GM19468 (cell line): Measurements from ENCODE around the gene TASP1.

Experiments used
- ATAC-seq: cut with Tn5 transposase; IDR thresholded peaks from one replicate; pipeline ENCODE4 v1.9.1; 2021; ENCODE audit warnings: mild to moderate bottlenecking, moderate library complexity, moderate number of reproducible peaks; ENCODE audit not compliant: unreplicated experiment; ENCODE audit errors: extremely low read depth

TASP1 gene

GRCh38 chr20:13455713-13456112 is 183.0 kb downstream of the TASP1 start:
- ATAC-seq, result no peak

- no peak for ATAC-seq
Observed at GRCh38 chr20:13453367-13453766, 185.4 kb downstream of the TASP1 start.

- ATAC-seq, result no peak
Observed at GRCh38 chr20:13452470-13453124, 186.1 kb downstream of the TASP1 start.

- ATAC-seq, result no peak
Observed at GRCh38 chr20:13449868-13450434, 188.8 kb downstream of the TASP1 start.

DNA sequence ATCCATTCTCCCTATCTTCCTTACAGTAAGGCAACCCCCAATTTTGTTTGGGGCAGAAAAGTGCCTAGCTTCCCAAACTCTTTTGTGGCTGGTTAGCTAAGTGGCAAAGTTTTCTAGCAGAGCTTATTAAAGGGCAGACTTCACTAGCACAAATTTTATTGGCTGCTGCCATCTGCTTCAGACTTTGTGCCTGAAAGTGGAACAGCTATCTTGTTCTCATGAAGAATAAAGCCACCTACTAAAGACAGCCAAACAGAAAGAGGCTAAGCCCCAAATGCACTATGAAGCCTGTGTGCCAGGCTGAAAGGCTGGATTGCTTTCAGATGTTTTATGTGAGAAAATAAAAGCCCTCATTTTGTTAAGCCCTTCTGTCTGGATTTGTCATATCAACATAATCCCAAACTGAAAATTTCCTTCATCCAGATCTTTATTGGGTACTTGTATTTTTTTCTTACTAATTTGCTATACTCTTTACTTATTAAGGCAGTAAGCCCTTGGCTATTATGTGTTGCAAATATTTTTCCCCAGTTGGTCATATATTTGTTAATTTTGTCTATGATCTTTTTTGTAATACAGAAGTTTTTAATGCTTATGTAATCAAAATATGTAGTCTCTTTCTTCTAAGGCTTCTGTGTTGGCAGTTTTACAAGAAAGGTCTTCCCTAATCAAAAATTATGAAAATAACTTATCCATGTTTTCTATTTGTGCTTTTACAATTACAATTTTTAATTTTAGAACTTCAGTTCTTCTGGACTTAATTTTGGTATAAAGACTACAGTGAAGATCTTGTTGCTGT is 191.1 kb downstream of the TASP1 start:
- no peak for ATAC-seq

DNA sequence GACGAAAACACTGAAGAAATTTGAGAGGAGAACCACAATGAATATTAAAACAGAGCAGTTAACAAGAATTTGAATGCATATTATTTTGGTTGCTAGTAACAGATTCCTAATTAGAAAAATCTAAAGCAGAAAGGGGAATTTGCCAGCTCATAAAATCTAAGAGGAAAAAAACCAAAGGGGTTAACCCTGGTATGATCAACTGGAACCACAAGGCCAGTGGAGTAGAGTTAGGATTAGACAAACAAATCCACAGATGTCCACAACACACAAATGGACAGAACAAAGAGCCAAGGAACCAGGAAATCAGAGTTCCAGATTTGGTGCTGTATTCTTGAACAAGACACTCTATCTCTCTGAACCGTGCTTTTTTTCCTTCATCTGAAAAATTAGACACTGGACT is 195.0 kb downstream of the TASP1 start:
- no peak for ATAC-seq

DNA sequence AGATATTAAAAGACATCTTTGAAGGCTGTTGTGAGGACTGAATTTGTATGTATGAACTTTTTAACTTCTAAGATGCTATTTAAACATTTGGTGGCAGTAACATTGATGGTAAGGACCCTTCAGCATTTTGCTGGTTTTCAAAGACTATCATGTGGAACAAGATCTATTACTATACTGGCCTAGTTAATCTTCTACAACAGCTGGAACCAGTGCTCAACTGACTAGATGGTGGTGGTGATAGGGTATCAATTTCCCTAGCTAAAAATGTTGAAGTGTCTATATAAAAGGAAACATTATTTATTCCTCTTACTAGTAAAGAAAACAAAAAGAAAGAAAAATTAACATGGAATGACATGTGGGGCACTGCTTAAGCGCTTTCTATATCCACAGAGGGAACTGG is 195.7 kb downstream of the TASP1 start:
- no peak for ATAC-seq

- no peak for ATAC-seq
Observed at GRCh38 chr20:13441388-13441787, 197.3 kb downstream of the TASP1 start.

- ATAC-seq, result no peak
Observed at GRCh38 chr20:13436530-13436929, 202.2 kb downstream of the TASP1 start.

GRCh38 chr20:13432126-13432525 is 206.6 kb downstream of the TASP1 start:
- ATAC-seq, result no peak

DNA sequence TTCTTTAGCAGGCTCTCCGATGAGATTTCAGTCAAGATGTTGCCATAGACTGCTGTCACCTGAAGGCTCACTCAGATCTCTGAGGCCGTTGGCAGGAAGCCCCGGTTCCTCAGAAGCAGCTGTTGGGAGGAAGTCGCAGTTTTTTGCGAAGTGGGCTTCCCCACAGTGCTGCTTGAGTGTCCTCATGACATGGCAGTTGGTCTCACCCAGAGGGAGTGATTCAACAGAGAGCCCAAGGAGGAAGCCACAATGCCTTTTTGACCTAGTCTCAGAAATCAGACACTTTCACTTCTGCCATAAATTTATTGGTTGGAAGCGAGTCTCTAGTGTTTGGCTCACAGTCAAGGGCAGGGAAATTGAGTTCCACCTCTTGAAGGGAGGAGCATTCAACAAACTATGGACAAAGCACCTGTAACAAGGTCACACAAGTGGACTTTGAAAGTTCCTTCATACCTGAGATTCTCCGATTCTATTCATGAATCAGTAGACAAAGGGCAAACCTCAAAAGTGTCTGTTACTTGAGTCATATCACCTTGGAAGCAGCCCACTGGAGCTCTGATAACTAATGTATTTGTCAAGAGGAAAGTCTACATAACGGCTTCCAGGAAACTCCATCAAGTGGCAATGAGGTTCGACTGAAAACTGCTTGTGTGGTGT is 208.3 kb downstream of the TASP1 start:
- ATAC-seq, result no peak

GRCh38 chr20:13428684-13429083 is 210.0 kb downstream of the TASP1 start:
- no peak for ATAC-seq

- no peak for ATAC-seq
Observed at GRCh38 chr20:13426870-13427269, 211.9 kb downstream of the TASP1 start.

- no peak for ATAC-seq
Observed at GRCh38 chr20:13425381-13426135, 213.2 kb downstream of the TASP1 start.

DNA sequence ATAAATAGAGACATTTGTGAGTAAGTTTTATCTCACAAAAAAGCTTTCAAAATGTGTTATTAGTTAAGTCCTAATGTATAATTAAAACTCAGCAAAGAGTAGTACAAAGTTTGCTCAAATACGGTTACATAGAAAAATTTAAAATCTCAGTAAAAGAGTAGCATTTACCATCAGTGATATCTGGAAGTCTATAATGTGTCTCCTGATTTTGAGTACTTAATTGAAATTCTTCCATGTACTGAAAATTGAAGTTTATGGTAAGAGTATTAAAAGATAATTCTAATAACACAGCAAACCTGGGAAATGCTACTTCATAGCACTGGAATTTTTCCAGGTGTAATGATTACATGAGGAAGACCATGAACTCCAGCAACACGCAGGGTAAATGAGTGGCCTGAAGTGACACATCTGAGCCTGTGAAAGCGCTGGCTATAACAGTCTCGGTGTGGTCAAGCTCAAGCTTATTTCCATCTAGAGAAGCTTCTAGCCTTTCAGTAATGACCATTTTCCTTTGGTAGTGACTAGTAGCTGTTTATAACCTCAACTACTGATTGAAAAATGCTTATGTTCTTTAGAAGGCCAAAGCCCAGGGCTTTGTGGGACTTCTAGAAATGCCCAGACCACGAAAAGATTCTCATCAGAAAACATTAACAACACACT is 214.4 kb downstream of the TASP1 start:
- no peak for ATAC-seq

DNA sequence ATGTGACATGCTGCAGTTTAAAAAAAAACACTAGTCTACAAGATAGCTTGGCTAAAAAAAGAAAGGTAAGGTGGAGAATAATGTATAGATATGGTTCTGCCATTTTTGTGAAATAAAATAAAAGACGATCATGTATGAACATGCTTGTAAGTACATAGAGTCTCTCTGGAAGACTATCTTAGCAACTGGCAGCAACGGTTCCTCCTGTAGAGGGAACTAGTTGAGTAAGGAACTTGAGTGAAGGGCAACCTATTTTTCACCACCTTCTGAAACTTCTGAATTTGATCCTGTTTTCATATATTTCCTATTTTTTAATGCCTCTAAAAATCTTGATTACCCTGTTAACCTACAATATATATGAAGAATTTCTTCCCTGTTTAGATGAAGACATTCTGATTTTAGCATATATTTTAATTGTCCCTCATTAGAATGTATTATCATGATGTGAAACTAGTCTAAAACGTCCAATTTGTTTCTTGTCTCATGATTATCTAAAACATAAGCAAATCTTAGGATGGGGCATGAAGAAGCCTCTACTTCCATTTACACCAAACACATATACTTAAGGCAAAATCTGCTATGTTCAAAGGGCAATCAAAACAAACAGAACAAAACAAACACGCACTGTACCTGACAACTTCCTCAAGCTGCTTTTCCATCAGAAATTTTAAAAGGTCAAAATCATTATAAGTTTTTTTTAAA is 215.1 kb downstream of the TASP1 start:
- ATAC-seq, result no peak

GRCh38 chr20:13422637-13423036 is 216.1 kb downstream of the TASP1 start:
- no peak for ATAC-seq

DNA sequence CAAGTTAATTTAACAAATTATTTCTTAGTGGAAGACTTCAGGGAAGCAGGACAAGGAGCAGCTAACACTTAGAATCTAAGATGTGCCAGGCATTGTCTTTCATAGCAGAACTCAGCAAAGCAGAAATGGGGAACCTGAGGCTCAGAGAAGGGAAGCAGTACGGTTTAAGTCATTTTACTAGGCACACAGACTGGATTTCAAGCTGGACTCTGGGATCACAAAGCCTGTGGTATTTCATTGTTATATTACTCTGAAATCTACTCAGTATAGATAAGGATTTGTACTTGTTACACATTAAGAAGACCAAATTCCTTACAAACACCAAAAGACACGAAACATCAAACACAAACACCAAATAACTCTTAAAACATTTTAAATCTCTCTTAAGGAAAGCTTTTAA is 218.1 kb downstream of the TASP1 start:
- ATAC-seq, result no peak

GRCh38 chr20:13419477-13419876 is 219.3 kb downstream of the TASP1 start:
- no peak for ATAC-seq
